A673 (cell line): Measurements from ENCODE around the gene SEZ6L2.

Experiments
- CTCF ChIP-seq: fragments of 300-800, 200-600 bp; sonication (generic); conservative IDR thresholded peaks from 2 replicates; pipeline ENCODE4 v1.5.1; 2017; ENCODE audit warnings: low read depth, mild to moderate bottlenecking, antibody characterized with exemption, low read length, moderate library complexity, mixed read lengths
- EZH2 ChIP-seq: fragments of 200-600 bp; sonication (generic); IDR thresholded peaks from 2 replicates; pipeline ENCODE4 v1.6.1; 2017; ENCODE audit warnings: borderline replicate concordance, low read depth, mild to moderate bottlenecking, mixed read lengths, antibody characterized with exemption, low read length; ENCODE audit not compliant: poor library complexity, severe bottlenecking

- TF ChIP-seq CTCF (no peak), EZH2 (no peak)
Observed at GRCh38 chr16:29893553-29893952, 5.8 kb downstream of the SEZ6L2 start.
